Nephron (organoid): ENCODE results near the gene HPN.

Experiments
- H3K27ac Mint-ChIP-seq, 3 experiments: 2 replicates each; pipeline ENCODE4 v1.8.0; 2020; ENCODE audit warnings: mixed read lengths in 3 of 3, mild to moderate bottlenecking in 2 of 3, moderate library complexity in 1 of 3
- H3K27me3 Mint-ChIP-seq: 2 replicates; pipeline ENCODE4 v1.8.0; 2021; ENCODE audit warnings: low read depth, mild to moderate bottlenecking, moderate library complexity, mixed read lengths
- H3K36me3 Mint-ChIP-seq: 2 replicates; pipeline ENCODE4 v1.8.0; 2020; ENCODE audit warnings: low read depth, mixed read lengths
- H3K4me1 Mint-ChIP-seq: 2 replicates; pipeline ENCODE4 v1.8.0; 2020; ENCODE audit warnings: mixed read lengths
- H3K4me3 Mint-ChIP-seq, 3 experiments: 2 replicates each; pipeline ENCODE4 v1.8.0; 2020; ENCODE audit warnings: mild to moderate bottlenecking in 3 of 3, mixed read lengths in 3 of 3, moderate library complexity in 2 of 3
- H3K9me3 Mint-ChIP-seq: 2 replicates; pipeline ENCODE4 v1.8.0; 2020; ENCODE audit warnings: mixed read lengths
- CTCF ChIP-seq, 3 experiments: fragments of 200-600 bp; sonication (generic); IDR thresholded peaks; one replicate each; pipeline ENCODE4 v1.5.0; 2021; ENCODE audit warnings: antibody characterized with exemption in 3 of 3; ENCODE audit not compliant: unreplicated experiment in 3 of 3

HPN gene

GRCh38 chr19:35034005-35034502 is 7.5 kb upstream of the HPN start:
- Mint-ChIP-seq H3K27me3 (peaks cover 63% of the 10 kb centered on the region), H3K4me1 (peaks cover 6% of the 10 kb centered on the region), H3K9me3 (no peaks in the 10 kb centered on the region), H3K36me3 (no peaks in the 10 kb centered on the region), H3K4me3 (peak overlapping the region in 1 of 3 experiments; percentile 17), H3K27ac (no peak overlapping the region)
- no peak for TF ChIP-seq CTCF (IDR thresholded peaks at IDR 0.05; ENCODE audit: unreplicated experiment in 3 of 3)

GRCh38 chr19:35034588-35035382 is 6.7 kb upstream of the HPN start:
- Mint-ChIP-seq H3K4me1 (peaks cover 6% of the 10 kb centered on the region), H3K9me3 (no peaks in the 10 kb centered on the region), H3K27ac (no peak overlapping the region), H3K4me3 (no peak overlapping the region), H3K27me3 (peaks cover 61% of the 10 kb centered on the region), H3K36me3 (no peaks in the 10 kb centered on the region)
- no peak for TF ChIP-seq CTCF (IDR thresholded peaks at IDR 0.05; ENCODE audit: unreplicated experiment in 3 of 3)

- Mint-ChIP-seq H3K4me1 (peaks cover 6% of the 10 kb centered on the region), H3K27me3 (peaks cover 48% of the 10 kb centered on the region), H3K9me3 (no peaks in the 10 kb centered on the region), H3K4me3 (no peak overlapping the region), H3K27ac (no peak overlapping the region), H3K36me3 (no peaks in the 10 kb centered on the region)
- no peak for TF ChIP-seq CTCF (IDR thresholded peaks at IDR 0.05; ENCODE audit: unreplicated experiment in 3 of 3)
These were observed 3.6 kb upstream of the HPN start for GRCh38 chr19:35037716-35038622.

GRCh38 chr19:35038623-35039512 is 2.7 kb upstream of the HPN start:
- Mint-ChIP-seq H3K4me1 (peaks cover 7% of the 10 kb centered on the region), H3K4me3 (peak overlapping the region in 2 of 3 experiments; percentile 46 to 50), H3K9me3 (no peaks in the 10 kb centered on the region), H3K27ac (peak overlapping the region in 1 of 3 experiments; percentile 63), H3K27me3 (peaks cover 39% of the 10 kb centered on the region), H3K36me3 (no peaks in the 10 kb centered on the region)
- TF ChIP-seq CTCF (IDR thresholded peaks at IDR 0.05; ENCODE audit: unreplicated experiment in 3 of 3) = no peak
